ENCODE data around the gene CARMIL1. TPM values are rescaled to one million over a fixed set of nuclear protein-coding genes. Genes with fewer than 3 reads are reported as not detected.
A peak's percentile ranks its signal among the peaks of the same experiment; 100 is the strongest.

The CARMIL1 gene
- total RNA-seq, 1 donor from 2014 or later: 0.20 TPM

DNA sequence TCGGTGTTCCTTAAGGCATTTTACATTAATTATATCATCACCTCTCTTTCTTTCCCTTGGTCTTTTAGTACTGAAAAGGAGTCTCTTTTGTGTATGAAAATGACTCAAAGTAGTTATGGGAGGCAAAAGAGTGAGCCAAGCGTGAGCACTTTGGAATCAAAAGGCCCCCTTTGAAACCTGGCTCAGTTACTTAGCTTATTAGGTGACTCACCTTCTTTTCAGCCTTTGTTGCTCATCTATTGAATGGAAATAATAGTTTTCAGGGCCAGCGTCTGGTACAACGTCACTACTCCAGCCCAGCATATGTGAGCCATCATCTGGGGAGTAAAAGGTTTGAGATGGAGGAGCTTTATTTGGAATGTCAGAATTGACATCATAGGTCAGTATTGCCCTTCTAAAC, 225.5 kb downstream of the CARMIL1 start:
- no peak for DNase-seq (ENCODE audit: low read depth in 2 of 2)

DNA sequence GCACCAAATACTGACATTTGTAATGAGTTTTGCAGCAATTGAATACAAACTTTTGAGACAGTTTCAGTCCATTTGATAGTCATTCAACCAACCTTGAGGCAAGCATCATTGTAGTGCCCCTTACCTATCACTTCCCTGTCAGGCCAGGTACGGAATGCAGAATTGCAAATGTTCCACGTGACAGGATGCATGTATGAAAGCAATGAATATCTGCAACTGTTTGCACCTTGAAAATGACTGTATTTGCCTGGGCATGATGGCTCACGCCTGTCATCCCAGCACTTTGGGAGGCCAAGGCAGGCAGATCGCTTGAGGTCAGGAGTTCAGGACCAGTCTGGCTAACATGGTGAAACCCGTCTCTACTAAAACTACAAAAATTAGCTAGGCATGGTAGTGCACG, 226.8 kb downstream of the CARMIL1 start:
- no peak for DNase-seq (ENCODE audit: low read depth in 2 of 2)

DNA sequence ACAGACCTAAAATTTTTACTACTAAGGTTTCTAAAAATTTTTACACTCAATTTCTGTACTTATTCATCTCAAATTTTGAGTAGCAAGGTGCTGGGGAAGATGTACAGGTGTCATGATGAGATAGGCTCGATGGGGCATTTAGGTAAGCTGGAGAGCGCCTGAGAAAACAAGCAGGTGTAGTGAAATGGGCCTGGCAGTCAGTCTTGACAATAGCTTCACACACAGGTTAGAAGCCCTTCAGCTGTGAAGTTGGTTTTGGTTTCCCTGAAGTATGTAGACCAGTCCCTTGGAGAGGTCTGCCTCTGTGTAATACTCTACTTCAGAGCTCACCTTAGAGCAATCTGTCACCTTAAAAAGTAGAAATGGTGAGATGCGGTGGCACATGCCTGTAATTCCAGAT, 228.9 kb downstream of the CARMIL1 start:
- no peak for DNase-seq (ENCODE audit: low read depth in 2 of 2)

DNA sequence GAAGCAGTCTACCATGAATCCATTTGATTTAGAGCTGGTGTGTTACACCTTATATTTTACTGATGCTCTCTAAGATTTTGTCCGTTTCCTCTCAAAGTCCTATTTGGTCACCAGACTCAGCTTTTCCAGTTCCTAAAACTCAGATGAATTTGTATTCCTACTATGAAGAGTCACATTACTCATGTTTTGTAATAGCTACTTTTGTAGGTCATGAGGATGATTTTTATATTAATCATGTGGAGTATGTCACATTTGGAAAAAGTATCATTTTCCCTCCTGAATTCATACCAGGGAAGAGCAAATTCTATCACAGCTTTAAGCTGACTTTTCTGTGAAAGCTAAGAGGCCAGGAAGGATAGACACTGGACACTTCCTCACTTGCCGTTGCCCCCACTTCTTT, 232.2 kb downstream of the CARMIL1 start:
- DNase-seq (ENCODE audit: low read depth in 2 of 2): no peak

DNA sequence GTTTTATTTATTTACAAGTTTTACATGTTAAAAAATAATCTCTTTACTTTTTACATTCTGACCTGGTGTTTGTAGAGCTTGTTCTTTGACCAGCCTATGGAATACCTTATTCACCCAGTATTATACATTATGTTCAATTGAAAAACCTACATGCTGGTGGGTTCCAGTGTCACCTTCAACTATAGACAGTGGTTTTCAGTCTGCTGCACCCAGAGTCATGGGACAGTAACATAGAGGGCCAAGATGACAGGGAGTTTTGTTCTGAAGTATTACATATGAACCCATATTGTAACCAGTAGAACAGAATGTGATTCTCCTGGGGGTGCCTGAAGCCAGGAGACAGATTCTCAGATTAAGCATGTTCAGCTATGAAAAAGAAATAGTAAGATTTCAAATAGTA, 233.4 kb downstream of the CARMIL1 start:
- DNase-seq (ENCODE audit: low read depth in 2 of 2): no peak

DNA sequence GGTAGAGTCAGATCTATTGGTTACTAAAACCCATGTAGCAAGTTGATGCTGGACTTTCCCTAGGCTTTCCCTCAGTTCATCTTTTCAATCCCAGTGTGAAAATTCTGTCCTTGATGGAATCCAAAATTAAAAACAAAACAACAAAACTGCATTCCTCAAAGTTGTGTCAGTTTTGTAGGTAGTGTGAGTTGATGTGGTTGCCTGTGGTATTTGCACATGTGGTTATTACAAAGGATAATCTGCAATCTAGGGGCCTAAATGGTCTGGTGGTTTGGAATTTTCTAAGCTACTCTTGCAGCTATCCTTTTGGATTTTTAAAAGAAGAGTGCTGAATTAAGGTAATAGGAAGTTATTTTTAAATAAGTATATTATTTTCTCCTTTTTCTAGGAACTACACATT, 240.7 kb downstream of the CARMIL1 start:
- DNase-seq (ENCODE audit: low read depth in 2 of 2): no peak

DNA sequence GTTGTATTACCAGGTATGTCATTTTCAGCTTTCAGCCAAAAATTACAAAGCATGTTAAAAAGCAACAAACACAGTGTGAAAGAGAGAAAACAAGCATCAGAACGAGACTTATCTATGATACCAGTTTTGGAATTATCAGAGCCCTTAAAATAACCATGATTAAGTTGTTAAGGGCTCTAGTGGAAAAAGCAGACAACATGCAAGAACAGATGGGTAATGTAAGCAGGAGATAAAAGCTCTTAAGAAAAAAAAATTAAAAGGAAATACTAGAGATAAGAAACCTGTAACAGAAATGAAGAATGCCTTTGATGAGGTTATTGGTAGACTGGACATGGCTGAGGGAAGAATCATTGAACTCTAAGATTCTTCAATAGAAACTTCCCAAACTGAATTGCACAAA, 245.4 kb downstream of the CARMIL1 start:
- DNase-seq (ENCODE audit: low read depth in 2 of 2): no peak

DNA sequence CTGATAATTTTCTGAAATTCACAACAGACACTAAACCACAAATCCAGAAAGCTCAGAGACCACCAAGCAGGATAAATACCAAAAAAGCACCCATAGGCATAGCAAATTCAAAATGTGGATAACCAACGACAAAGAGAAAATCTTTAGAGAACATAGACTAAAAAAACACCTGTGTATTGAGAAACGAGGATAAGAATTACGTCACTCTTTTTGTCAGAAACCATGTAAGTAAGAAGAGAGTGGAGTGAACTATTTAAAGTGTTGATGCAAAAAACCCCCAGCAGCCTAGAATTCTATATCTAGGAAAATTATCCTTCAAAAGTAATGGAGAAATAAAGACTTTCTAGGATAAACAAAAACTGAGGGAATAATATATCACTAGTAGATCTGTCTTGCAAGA, 245.9 kb downstream of the CARMIL1 start:
- no peak for DNase-seq (ENCODE audit: low read depth in 2 of 2)

DNA sequence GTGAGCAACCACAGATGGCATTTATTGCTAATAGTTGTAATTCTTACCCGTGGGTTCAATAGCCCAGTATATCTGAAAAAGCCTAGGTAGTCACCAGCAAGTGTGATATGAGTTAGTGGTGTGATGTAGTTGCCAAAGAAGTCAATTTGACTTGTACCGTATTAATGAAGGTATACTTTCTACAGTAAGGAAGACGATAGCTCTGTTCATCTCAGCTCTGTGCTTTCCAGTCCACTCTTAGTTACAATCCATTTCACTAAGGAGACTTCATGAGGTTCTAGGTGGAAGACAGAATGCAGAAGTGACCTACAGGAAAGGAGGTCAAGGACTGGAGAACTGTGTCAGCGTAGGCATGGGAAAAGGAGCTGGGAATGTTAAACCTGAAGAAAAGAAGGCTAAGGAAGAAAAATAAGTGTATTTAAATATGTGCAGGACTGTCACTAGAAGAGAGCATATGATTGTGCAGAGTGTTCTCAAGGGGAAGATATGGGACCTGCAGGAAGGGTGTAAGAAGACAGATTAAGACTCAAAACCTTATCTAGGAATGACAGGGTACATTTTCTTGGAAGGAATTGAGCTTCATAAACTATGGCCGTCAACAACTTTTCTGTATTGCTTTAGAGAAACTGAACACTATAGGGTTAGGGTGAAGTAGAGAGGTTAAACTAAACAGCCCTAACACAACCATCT, 255.9 kb downstream of the CARMIL1 start:
- no peak for DNase-seq (ENCODE audit: low read depth in 2 of 2)

DNA sequence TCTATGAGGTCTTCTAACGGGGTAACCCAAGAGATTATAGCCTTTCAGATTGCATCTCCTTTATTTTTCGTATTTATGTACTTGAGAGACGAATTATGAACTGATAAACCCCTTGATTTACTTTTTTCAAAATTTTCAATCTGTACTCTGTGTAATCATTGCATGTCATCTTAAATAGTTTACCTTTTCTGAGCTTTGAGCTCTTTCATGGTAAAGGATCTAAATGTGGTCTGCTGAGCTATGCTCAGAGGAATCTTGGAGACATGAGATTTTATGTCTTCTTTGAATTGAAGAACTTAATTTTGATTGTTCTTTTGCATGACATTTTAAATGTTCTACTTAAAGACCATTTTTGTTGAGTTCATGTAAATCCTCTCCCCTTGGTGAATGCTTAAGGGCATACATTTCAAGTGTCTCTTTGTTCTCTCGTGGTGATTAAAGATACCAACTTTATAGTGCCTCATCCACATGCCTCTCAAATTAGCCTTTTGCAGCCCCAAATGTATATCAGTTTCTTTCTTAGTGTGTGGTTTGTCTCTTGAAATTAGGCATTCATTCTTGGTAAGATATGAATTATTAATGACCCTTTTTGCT, 256.6 kb downstream of the CARMIL1 start:
- no peak for DNase-seq (ENCODE audit: low read depth in 2 of 2)

DNA sequence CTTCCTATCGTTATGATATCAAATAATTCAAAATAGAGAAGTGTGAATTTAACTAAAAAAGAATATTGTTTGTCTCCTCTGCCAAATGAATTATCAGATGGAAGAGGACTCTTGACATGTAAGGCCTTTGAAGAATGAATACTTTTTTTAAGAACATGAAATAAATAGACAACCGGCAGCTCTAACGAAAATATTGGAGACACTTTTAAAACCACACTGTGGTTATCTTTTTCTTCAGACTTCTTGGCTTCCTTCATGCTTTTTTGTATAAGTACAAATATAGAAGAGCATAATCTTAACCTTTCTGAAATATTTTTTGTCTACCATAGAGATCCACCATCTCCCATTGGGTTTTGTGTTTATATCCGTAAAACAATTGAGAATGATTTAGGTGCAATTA, 257.6 kb downstream of the CARMIL1 start:
- no peak for DNase-seq (ENCODE audit: low read depth in 2 of 2)

DNA sequence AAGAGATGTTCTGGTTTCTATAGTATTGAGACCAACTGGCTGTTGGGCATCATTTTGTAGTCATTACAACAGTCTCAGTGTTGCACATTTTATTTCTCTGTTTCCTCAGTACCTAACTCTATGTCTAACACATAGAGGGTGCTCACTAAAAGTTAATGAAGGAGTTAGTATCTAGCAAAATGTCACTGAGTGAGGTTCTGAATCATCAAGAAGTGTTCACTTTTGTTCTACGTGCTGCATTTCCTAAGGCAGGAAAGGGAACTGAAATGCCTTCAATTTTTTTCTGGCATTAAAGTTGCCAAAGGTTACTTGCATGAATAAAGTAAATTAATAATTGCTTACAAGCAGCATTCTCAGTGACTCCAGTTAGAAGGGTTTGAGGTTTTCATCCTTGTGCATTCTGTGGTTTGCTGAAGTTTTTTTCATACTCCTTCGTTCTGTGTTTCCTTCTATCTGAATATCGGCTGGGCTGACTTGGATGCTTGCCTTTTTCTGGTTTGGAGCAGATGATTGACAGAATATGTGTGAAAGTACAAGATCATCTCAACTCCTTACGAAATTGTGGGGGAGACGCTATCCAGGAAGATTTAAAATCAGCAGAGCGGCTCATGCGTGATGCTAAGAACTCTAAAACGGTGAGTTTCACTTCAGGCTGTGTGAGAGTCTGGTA, 258.3 kb downstream of the CARMIL1 start:
- no peak for DNase-seq (ENCODE audit: low read depth in 2 of 2)

DNA sequence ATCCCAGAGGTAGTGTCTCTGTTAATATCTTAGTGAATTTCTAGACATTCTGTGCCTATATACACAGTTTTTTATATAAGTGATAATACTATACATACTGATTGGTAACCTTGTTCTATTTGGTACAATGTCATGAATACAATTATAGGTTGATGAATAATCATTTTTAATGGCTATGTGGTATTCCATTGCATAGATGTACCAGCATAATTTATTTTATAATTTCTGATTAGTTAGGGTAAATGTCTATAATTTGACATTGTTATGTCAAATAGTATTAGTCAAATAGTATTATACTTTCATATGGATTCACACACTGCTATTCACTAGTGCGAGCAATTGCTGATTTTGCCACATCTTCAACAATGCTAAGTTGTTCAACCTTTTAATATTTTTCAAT, 262.1 kb downstream of the CARMIL1 start:
- DNase-seq (ENCODE audit: low read depth in 2 of 2): no peak

DNA sequence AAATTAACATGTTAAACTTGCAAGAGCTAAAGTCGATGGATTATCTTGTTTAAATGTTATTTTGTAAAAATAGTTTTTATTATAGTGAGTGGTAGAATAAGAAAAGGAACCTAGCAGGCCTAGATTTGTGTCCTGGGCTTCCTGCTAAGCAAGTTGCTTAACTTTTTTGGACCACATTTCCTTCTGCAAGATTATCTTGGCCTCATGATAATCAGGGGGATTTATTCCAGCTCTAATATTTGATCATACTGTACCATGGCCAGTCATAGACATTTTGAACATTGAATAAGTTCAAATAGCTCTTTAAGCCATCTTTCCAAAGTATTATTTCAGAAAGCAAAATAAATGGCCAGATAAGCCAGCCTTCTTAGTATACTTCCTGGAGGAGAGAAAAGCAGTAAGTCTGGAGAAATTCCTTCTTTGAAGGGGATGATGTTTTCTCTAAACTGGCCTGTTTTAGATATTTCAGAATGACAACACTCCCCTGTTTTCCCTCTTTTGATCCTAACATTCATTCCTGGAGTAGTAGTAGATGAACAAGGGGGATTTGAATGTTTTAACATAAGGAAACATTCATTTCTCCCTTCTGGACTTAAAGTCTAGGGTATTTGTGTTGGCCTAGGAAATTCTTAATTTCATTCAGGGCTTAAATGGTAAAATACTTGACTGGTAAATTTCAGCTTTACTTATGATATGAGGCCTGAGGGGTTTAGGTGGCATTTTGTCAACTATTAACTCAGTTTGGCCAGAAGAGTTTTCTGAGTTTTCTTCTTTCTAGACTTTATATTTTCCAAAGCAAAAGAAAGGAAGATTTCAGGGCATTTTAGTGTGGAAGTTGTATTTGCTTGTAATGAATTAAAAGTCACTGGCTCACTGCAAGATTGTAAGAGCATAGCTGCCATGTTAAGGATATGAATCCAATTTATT, 264.1 kb downstream of the CARMIL1 start:
- DNase-seq (ENCODE audit: low read depth in 2 of 2): no peak

DNA sequence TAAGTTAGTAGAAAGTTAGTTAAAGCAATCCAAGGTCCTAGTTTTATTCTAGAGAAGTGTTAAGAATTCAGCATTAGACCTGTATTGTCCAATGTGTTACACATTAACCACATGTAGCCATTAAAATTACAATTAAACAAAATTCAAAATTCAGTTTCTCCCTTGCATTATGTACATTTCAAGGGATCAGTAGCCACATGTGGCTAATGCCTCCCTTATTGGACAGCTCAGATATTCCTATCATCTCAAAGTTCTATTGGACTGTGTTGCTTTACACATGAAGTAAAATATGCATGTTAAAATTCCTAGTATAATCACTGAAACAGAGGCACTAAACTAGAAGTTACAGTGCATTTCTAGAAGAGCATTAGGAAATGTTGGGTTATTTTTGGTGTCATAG, 265.7 kb downstream of the CARMIL1 start:
- no peak for DNase-seq (ENCODE audit: low read depth in 2 of 2)

DNA sequence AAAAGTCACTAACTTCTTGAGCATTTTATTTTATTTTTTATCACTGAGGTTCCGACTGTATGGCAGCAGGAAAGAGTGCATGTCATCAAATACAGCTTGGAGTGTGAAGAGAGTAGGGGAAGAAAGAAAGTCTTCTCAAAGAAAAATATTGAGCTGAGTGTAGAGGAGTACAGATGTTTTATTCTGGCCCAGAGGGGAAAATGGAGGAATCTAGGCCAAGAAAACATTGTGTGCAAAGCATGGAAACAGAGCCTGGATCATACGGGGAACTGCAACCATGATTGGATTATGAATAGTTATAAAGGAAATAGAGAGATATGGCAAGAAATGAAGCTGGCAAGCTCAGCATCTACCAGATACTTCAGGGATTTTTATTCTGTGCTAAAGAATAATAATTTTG, 268.6 kb downstream of the CARMIL1 start:
- no peak for DNase-seq (ENCODE audit: low read depth in 2 of 2)

DNA sequence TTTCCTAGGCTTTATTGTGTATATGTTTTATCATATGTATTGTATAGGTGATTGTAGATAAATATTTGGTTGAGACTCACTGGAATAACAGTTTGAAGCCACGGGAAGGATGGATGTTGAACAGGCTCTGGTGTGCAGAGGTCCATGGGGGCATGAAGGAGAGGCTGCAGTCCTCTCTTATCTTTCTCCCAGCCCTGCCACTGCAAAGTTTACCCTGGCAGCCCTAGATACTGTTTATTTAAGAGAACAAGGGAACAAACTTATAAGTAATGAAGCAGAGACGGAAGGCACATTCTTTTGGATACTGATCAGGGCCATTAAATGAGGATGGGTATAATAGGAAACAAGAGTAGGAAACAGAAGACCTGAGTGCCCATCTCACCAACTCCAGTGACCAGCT, 269.3 kb downstream of the CARMIL1 start:
- no peak for DNase-seq (ENCODE audit: low read depth in 2 of 2)

DNA sequence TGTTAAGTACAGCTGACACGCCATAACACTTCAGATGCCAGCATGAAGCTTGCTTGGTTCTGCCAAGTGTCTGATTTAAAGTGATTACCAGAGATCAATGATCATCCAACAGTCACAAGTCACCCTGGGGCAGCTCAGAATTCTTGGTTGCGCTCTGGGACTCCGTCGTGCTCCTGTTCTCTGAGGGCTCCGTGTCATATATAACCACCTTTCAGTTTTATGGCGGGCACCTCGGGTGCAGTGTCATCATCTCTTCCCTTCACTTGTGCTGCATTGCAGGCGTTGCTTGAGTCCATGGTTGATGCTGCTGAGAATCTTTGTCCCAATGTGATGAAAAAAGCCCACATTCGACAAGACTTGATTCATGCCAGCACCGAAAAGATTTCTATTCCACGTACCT, 271.5 kb downstream of the CARMIL1 start:
- no peak for DNase-seq (ENCODE audit: low read depth in 2 of 2)

DNA sequence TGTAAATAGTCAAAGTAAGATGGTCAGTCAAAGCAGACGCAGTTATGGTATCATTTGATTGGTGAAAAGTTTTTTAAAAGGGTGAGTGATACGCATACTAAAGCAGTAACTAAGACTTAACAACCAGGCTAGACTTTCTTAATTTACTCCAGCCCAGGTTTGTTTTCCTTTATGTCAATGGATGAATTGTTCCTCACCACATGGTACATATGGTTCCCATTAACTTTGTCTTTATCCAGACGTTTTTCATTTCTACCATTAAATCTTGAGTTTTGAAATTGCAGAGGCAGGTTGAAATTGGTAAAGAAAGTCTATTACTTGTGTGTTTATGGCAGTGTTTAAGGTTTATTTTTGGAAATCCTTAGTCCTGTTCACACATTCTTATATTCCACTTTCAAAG, 274.3 kb downstream of the CARMIL1 start:
- DNase-seq (ENCODE audit: low read depth in 2 of 2): no peak

DNA sequence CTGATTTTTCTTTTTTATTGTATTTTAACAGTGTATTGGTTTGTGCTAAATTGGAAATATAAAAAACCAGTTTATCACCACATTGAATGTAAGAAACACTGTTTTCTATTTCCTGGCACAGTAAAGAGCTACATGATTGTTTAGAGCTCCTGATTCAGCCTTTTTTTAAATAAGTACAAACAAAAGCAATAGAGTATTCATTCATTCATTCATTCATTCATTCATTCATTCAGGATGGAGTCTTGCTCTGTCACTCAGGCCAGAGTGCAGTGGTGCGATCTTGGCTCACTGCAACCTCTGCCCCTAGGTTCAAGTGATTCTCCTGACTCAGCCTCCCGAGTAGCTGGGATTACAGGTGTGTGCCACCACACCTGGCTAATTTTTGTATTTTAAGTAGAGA, 276.0 kb downstream of the CARMIL1 start:
- no peak for DNase-seq (ENCODE audit: low read depth in 2 of 2)

DNA sequence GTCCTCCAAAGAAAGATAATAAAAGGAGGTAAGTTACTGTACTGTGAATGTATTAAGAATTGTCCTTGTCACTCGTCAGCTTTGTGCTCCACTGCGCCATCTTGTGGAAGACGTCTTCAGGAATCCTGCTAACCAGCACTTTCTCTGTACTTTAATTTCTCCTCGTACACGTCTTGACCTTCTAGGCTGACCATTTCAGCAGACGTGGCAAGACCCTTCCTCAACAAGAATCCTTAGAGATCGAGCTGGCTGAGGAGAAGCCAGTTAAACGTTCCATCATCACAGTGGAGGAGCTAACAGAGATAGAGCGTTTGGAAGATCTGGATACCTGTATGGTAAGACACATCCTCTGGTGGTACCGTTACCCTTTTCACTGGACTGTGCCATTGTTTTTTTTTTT, 277.3 kb downstream of the CARMIL1 start:
- peak; percentile 74 to 78 for DNase-seq (ENCODE audit: low read depth in 2 of 2)

DNA sequence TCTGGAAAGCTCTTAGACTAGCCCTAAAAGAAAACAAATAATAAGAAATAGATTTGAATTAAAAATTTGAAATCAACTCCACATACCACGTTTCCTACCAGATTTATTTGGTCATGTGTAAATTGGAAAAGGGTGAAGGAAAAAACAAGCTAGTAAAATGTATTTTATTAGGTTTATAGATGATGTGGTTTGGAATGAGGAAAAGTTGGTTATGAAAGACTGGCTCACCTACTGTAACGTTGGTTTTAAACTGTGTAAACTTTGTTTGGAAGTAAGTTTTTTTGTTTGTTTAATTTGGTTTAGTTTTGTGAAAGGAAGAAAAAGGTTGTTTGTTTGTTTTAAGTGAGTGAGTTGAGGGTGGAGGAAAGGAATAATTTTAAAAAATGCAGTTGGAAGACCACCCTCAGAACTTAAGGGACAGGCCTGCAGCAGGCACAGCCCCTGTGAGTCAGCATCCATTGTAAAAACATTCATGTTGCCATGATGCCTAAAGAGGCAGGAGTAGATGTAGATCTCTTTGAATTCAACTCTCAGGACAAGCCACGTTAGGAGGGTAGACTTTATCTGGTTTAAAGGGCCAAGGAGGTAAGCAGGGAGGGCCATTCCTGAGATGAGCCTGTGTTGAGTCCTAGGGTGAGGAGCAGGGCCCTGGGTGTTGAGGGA, 279.1 kb downstream of the CARMIL1 start:
- DNase-seq (ENCODE audit: low read depth in 2 of 2): no peak
